HCT116 (cell line): ENCODE measurements around the gene LIX1. TPM values are rescaled to one million over a fixed set of nuclear protein-coding genes. Genes with fewer than 3 reads are reported as not detected.

Source experiments
- ATAC-seq: fragments of 200-7000 bp; cut with Tn5 transposase; 2 replicates; pipeline ENCODE4 v1.9.1; 2020; ENCODE audit warnings: mild to moderate bottlenecking, moderate library complexity
- BruUV-seq: library from RNA; stranded (reverse); fragments of 400-500 nt; replicated peaks from 2 replicates; lab custom pipeline; 2021; lab: Mats Ljungman, UMichigan
- CTCF ChIA-PET: fragments of 300-600 bp; sonication (Branson Sonifier 250); formaldehyde crosslinking; loops from one replicate; lab custom pipeline; 2021; ENCODE audit warnings: antibody characterized with exemption; lab: Charles Lee
- POLR2A ChIA-PET: fragments of 300-600, 350-600 bp; sonication (Branson Sonifier 250); formaldehyde crosslinking; loops from one replicate; lab custom pipeline; 2021; ENCODE audit warnings: antibody characterized with exemption; lab: Charles Lee
- RAD21 ChIA-PET, 2 experiments: fragments of 300-600 bp; sonication (Branson Sonifier 250); formaldehyde crosslinking; loops; one replicate each; lab custom pipeline; 2023; ENCODE audit warnings: low total read pairs in 2 of 2; ENCODE audit not compliant: uncharacterized antibody in 2 of 2, unreplicated experiment in 2 of 2, low non-redundant PET in 1 of 2; lab: Charles Lee
- DNase-seq: peaks from one replicate; pipeline ENCODE4 v3.0.0-alpha.2; 2010; ENCODE audit warnings: low read depth, low spot score
- H2AFZ ChIP-seq: fragments of 200-600 bp; shearing (Covaris generic), sonication (generic); 2 replicates; pipeline ENCODE4 v1.6.1; 2017; ENCODE audit warnings: low read depth, mixed run types, mixed read lengths, antibody characterized with exemption, low read length; ENCODE audit not compliant: poor library complexity, severe bottlenecking
- H3K27ac ChIP-seq: 2 replicates; pipeline ENCODE4 v1.5.1; 2012; ENCODE audit warnings: low read depth, low read length
- H3K27me3 ChIP-seq: fragments of 200-600 bp; sonication (generic); 2 replicates; pipeline ENCODE4 v1.6.1; 2016; ENCODE audit warnings: mixed run types, low read length, mixed read lengths; ENCODE audit not compliant: insufficient read depth
- H3K36me3 ChIP-seq, 2 experiments: fragments of 200-500 bp in 1 of 2; fragments of 200-600 bp in 1 of 2; sonication (Bioruptor generic) in 1 of 2; sonication (generic) in 1 of 2; 2 replicates each; pipeline versions ENCODE4 v1.5.1 to v1.6.1; 2014 to 2016; ENCODE audit warnings: low read length in 2 of 2, inconsistent platforms in 1 of 2, mixed read lengths in 1 of 2, mixed run types in 1 of 2; ENCODE audit not compliant: insufficient read depth in 2 of 2, control insufficient read depth in 1 of 2
- H3K4me1 ChIP-seq, 2 experiments: fragments of 200-600 bp in 1 of 2; sonication (generic) in 1 of 2; 2 replicates each; pipeline versions ENCODE4 v1.5.1 to v1.6.1; 2012 to 2017; ENCODE audit warnings: low read length in 2 of 2, inconsistent platforms in 1 of 2, mild to moderate bottlenecking in 1 of 2, mixed read lengths in 1 of 2, mixed run types in 1 of 2, moderate library complexity in 1 of 2; ENCODE audit not compliant: insufficient read depth in 2 of 2, control insufficient read depth in 1 of 2
- H3K4me2 ChIP-seq: fragments of 200-600 bp; sonication (generic); 2 replicates; pipeline ENCODE4 v1.6.1; 2017; ENCODE audit warnings: mixed run types, low read length, mixed read lengths
- H3K4me3 ChIP-seq, 2 experiments: fragments of 200-600 bp in 1 of 2; sonication (generic) in 1 of 2; replicated peaks in 1 of 2; 2 replicates each; pipeline ENCODE4 v1.5.1; 2011 to 2016; ENCODE audit warnings: low read length in 2 of 2, control low read depth in 1 of 2, low read depth in 1 of 2, mild to moderate bottlenecking in 1 of 2, mixed read lengths in 1 of 2, mixed run types in 1 of 2
- H3K79me2 ChIP-seq: fragments of 200-600 bp; sonication (generic); 2 replicates; pipeline ENCODE4 v1.6.1; 2017; ENCODE audit warnings: mild to moderate bottlenecking, mixed run types, low read length, moderate library complexity, mixed read lengths; ENCODE audit not compliant: insufficient read depth
- H3K9ac ChIP-seq: fragments of 200-600 bp; sonication (generic); 2 replicates; pipeline ENCODE4 v1.6.1; 2016; ENCODE audit warnings: low read length, mixed read lengths
- H3K9me2 ChIP-seq: fragments of 200-600 bp; sonication (generic), shearing (Covaris generic); 2 replicates; pipeline ENCODE4 v1.6.1; 2017; ENCODE audit warnings: mixed run types, mild to moderate bottlenecking, moderate library complexity; ENCODE audit not compliant: insufficient read depth
- H3K9me3 ChIP-seq, 2 experiments: fragments of 200-500 bp in 1 of 2; fragments of 200-600 bp in 1 of 2; sonication (Bioruptor generic) in 1 of 2; sonication (generic) in 1 of 2; 2 replicates each; pipeline ENCODE4 v1.6.1; 2014 to 2017; ENCODE audit warnings: low read length in 2 of 2, mixed read lengths in 2 of 2, inconsistent platforms in 1 of 2, low read depth in 1 of 2, mild to moderate bottlenecking in 1 of 2, mixed run types in 1 of 2, moderate library complexity in 1 of 2; ENCODE audit not compliant: control insufficient read depth in 1 of 2, insufficient read depth in 1 of 2
- H4K20me1 ChIP-seq: fragments of 200-600 bp; sonication (generic), shearing (Covaris generic); 2 replicates; pipeline ENCODE4 v1.6.1; 2017; ENCODE audit warnings: mixed run types, mild to moderate bottlenecking, moderate library complexity; ENCODE audit not compliant: insufficient read depth
- ATF3 ChIP-seq: IDR thresholded peaks from 2 replicates; pipeline ENCODE4 v1.6.1; 2012
- CEBPB ChIP-seq: IDR thresholded peaks from 2 replicates; pipeline ENCODE4 v1.6.1; 2012; ENCODE audit warnings: low read depth
- CTCF ChIP-seq, 3 experiments: fragments of 200-600 bp in 1 of 3; sonication (generic) in 1 of 3; IDR thresholded peaks in 2 of 3; conservative IDR thresholded peaks in 1 of 3; 2 replicates each; pipeline ENCODE4 v1.5.1; 2012 to 2017; ENCODE audit warnings: low read depth in 2 of 3, low read length in 2 of 3, antibody characterized with exemption in 1 of 3, borderline replicate concordance in 1 of 3, control low read depth in 1 of 3, mild to moderate bottlenecking in 1 of 3, mixed read lengths in 1 of 3, mixed run types in 1 of 3, moderate library complexity in 1 of 3; ENCODE audit not compliant: insufficient read depth in 1 of 3
- EGR1 ChIP-seq: IDR thresholded peaks from 2 replicates; pipeline ENCODE4 v1.6.1; 2012; ENCODE audit warnings: low read depth
- EZH2 ChIP-seq: fragments of 200-600 bp; sonication (generic); IDR thresholded peaks from 2 replicates; pipeline ENCODE4 v1.6.1; 2017; ENCODE audit warnings: antibody characterized with exemption, mixed run types
- FOSL1 ChIP-seq: IDR thresholded peaks from 2 replicates; pipeline ENCODE4 v1.6.1; 2012; ENCODE audit warnings: low read depth
- JUND ChIP-seq: IDR thresholded peaks from 2 replicates; pipeline ENCODE4 v1.6.1; 2012
- POLR2A ChIP-seq: IDR thresholded peaks from 2 replicates; pipeline ENCODE4 v1.7.0; 2011; ENCODE audit warnings: borderline replicate concordance; ENCODE audit not compliant: insufficient read depth, insufficient read length; ENCODE audit errors: extremely low read depth
- POLR2AphosphoS5 ChIP-seq: IDR thresholded peaks from 2 replicates; pipeline ENCODE4 v1.6.1; 2011; ENCODE audit warnings: mild to moderate bottlenecking, low read depth, low read length, moderate library complexity
- RAD21 ChIP-seq: IDR thresholded peaks from 2 replicates; pipeline ENCODE4 v1.6.1; 2012; ENCODE audit warnings: low read depth, mild to moderate bottlenecking
- REST ChIP-seq: IDR thresholded peaks from 2 replicates; pipeline ENCODE4 v1.6.1; 2012; ENCODE audit warnings: low read depth
- SP1 ChIP-seq: IDR thresholded peaks from 2 replicates; pipeline ENCODE4 v1.6.1; 2012; ENCODE audit warnings: low read depth
- TCF7L2 ChIP-seq: IDR thresholded peaks from 2 replicates; pipeline ENCODE4 v1.7.0; 2011; ENCODE audit warnings: borderline replicate concordance, inconsistent platforms; ENCODE audit not compliant: insufficient read depth, insufficient read length; ENCODE audit errors: extremely low read depth
- YY1 ChIP-seq: IDR thresholded peaks from 2 replicates; pipeline ENCODE4 v1.6.1; 2011; ENCODE audit warnings: low read length, low read depth, moderate library complexity, mild to moderate bottlenecking; ENCODE audit not compliant: insufficient replicate concordance; ENCODE audit errors: extremely low read depth
- ZBTB33 ChIP-seq: IDR thresholded peaks from 2 replicates; pipeline ENCODE4 v1.6.1; 2011; ENCODE audit warnings: mild to moderate bottlenecking, low read length, moderate library complexity; ENCODE audit not compliant: insufficient replicate concordance; ENCODE audit errors: extremely low read depth
- ZNF274 ChIP-seq: fragments of 200-500 bp; sonication (Bioruptor generic); IDR thresholded peaks from 2 replicates; pipeline ENCODE4 v1.6.1; 2014; ENCODE audit warnings: mild to moderate bottlenecking, low read depth, low read length, inconsistent platforms
- intact Hi-C: fragments of 100-400 bp; cut with micrococcal nuclease; formaldehyde crosslinking; loops from 2 replicates; pipeline ENCODE4 v1.10.0; 2022
- total RNA-seq: library from RNA; stranded (reverse); gene quantifications from one replicate; pipeline ENCODE4 v1.2.1, GENCODE V29; 2021; ENCODE audit not compliant: unreplicated experiment

LIX1 gene
- total RNA-seq, 1 experiment from 2014 or later, result not detected

- no peaks in the 10 kb centered on the region for H3K9me3 ChIP-seq
- no peaks in the 10 kb centered on the region for H3K9me2 ChIP-seq
- no peaks in the 10 kb centered on the region for H4K20me1 ChIP-seq
- ChIA-PET RAD21 (no interaction called here), CTCF (no interaction called here), POLR2A (no interaction called here)
- H3K27ac ChIP-seq, result no peak overlapping the region
- ATAC-seq (no peak), DNase-seq (no peak)
- H3K4me2 ChIP-seq, result no peak overlapping the region
- H3K9ac ChIP-seq, result no peak overlapping the region
- H3K79me2 ChIP-seq, result no peaks in the 10 kb centered on the region
- H3K4me3 ChIP-seq, result no peak overlapping the region
- TF ChIP-seq CEBPB (no peak), REST (no peak), FOSL1 (no peak), TCF7L2 (no peak), POLR2AphosphoS5 (no peak), EGR1 (no peak), POLR2A (no peak), ZNF274 (no peak), YY1 (no peak), ATF3 (no peak), EZH2 (no peak), CTCF (IDR thresholded peaks at IDR 0.05 in 2 of 3, conservative IDR thresholded peaks at IDR 0.05 in 1 of 3; ENCODE audit: borderline replicate concordance in 1 of 3, insufficient read depth in 1 of 3, low read depth in 2 of 3, low read length in 2 of 3) (no peak), JUND (no peak), ZBTB33 (no peak), SP1 (no peak), RAD21 (no peak)
- H3K36me3 ChIP-seq, result no peaks in the 10 kb centered on the region
- H3K27me3 ChIP-seq, result no peaks in the 10 kb centered on the region
- H3K4me1 ChIP-seq, result no peaks in the 10 kb centered on the region
- H2AFZ ChIP-seq, result no peak overlapping the region
- intact Hi-C loops, result no loop called here
- BruUV-seq, result no TSS peak
Measured at GRCh38 chr5:97072696-97073095, 69.7 kb downstream of the LIX1 start.
